ENCODE data around the gene SYNE2.

The SYNE2 gene

GRCh38 chr14:64213853-64214570, 361.2 kb downstream of the SYNE2 start:
- TF ChIP-seq CTCF (IDR thresholded peaks at IDR 0.05; ENCODE audit: insufficient read depth, low read length, missing control alignments) = no peak
- DNase-seq (ENCODE audit: low read depth, low spot score) = no peak
- CTCF ChIA-PET = no interaction called here
- POLR2A ChIA-PET = no interaction called here
- H3K4me3 ChIP-seq (ENCODE audit: low read depth, low read length) = no peak overlapping the region

GRCh38 chr14:64215274-64215673, 362.5 kb downstream of the SYNE2 start:
- POLR2A ChIA-PET = no interaction called here
- CTCF ChIA-PET = no interaction called here
- no peak for TF ChIP-seq CTCF (IDR thresholded peaks at IDR 0.05; ENCODE audit: insufficient read depth, low read length, missing control alignments)
- DNase-seq (ENCODE audit: low read depth, low spot score) = no peak
- no peak overlapping the region for H3K4me3 ChIP-seq (ENCODE audit: low read depth, low read length)

- ChIA-PET POLR2A (no interaction called here), CTCF (no interaction called here)
- H3K4me3 ChIP-seq (ENCODE audit: low read depth, low read length) = no peak overlapping the region
- no peak for TF ChIP-seq CTCF (IDR thresholded peaks at IDR 0.05; ENCODE audit: insufficient read depth, low read length, missing control alignments)
- DNase-seq (ENCODE audit: low read depth, low spot score) = no peak
Observed at GRCh38 chr14:64215978-64216377, 363.2 kb downstream of the SYNE2 start.

GRCh38 chr14:64217308-64217707, 364.5 kb downstream of the SYNE2 start:
- POLR2A ChIA-PET = no interaction called here
- H3K4me3 ChIP-seq (ENCODE audit: low read depth, low read length) = no peak overlapping the region
- no peak for TF ChIP-seq CTCF (IDR thresholded peaks at IDR 0.05; ENCODE audit: insufficient read depth, low read length, missing control alignments)
- DNase-seq (ENCODE audit: low read depth, low spot score) = no peak
- CTCF ChIA-PET = interaction anchor here (0.7 to 1.1 kb wide), 2 partner anchors 8 to 10 kb away, joined by 3 read pairs; no protein-coding TSS in a partner anchor

GRCh38 chr14:64217834-64218233, 365.0 kb downstream of the SYNE2 start:
- DNase-seq (ENCODE audit: low read depth, low spot score) = no peak
- ChIA-PET POLR2A (no interaction called here), CTCF (interaction anchor here (0.7 to 1.1 kb wide), 2 partner anchors 8 to 10 kb away, joined by 3 read pairs; no protein-coding TSS in a partner anchor)
- H3K4me3 ChIP-seq (ENCODE audit: low read depth, low read length) = no peak overlapping the region
- TF ChIP-seq CTCF (IDR thresholded peaks at IDR 0.05; ENCODE audit: insufficient read depth, low read length, missing control alignments) = no peak

GRCh38 chr14:64218344-64219240, 365.8 kb downstream of the SYNE2 start:
- ChIA-PET CTCF (no interaction called here), POLR2A (no interaction called here)
- no peak overlapping the region for H3K4me3 ChIP-seq (ENCODE audit: low read depth, low read length)
- TF ChIP-seq CTCF (IDR thresholded peaks at IDR 0.05; ENCODE audit: insufficient read depth, low read length, missing control alignments) = no peak
- DNase-seq (ENCODE audit: low read depth, low spot score) = no peak
